HEK293 (cell line): Measurements from ENCODE around the gene RPL36.
A peak's percentile ranks its signal among the peaks of the same experiment; 100 is the strongest.

Source experiments
- BCL11B ChIP-seq: fragments of 450-650 bp; formaldehyde crosslinking; IDR thresholded peaks from 2 replicates; pipeline ENCODE4 v1.5.1; 2016; ENCODE audit warnings: low read depth, missing biosample characterization, missing genetic modification characterization
- EGR2 ChIP-seq: fragments of 450-650 bp; formaldehyde crosslinking; IDR thresholded peaks from 2 replicates; pipeline ENCODE4 v1.5.1; 2016; ENCODE audit warnings: low read depth, missing biosample characterization, missing genetic modification characterization
- GLIS2 ChIP-seq: fragments of 450-650 bp; formaldehyde crosslinking; IDR thresholded peaks from 2 replicates; pipeline ENCODE4 v1.5.1; 2016; ENCODE audit warnings: missing biosample characterization, missing genetic modification characterization
- IKZF3 ChIP-seq: fragments of 450-650 bp; IDR thresholded peaks from 2 replicates; pipeline ENCODE4 v1.5.0; 2018; ENCODE audit warnings: missing biosample characterization, mild to moderate bottlenecking, missing genetic modification characterization, moderate library complexity
- KLF7 ChIP-seq: fragments of 450-650 bp; formaldehyde crosslinking; IDR thresholded peaks from 2 replicates; pipeline ENCODE4 v1.5.1; 2016; ENCODE audit warnings: missing biosample characterization, missing genetic modification characterization, borderline replicate concordance
- KLF9 ChIP-seq: fragments of 450-650 bp; formaldehyde crosslinking; IDR thresholded peaks from 2 replicates; pipeline ENCODE4 v1.5.1; 2016; ENCODE audit warnings: missing biosample characterization, missing genetic modification characterization, low read depth
- RBAK ChIP-seq: fragments of 450-650 bp; formaldehyde crosslinking; IDR thresholded peaks from 2 replicates; pipeline ENCODE4 v1.5.1; 2016; ENCODE audit warnings: missing biosample characterization, missing genetic modification characterization
- SALL2 ChIP-seq: fragments of 450-650 bp; formaldehyde crosslinking; IDR thresholded peaks from 2 replicates; pipeline ENCODE4 v1.5.0; 2017; ENCODE audit warnings: missing biosample characterization, mild to moderate bottlenecking, missing genetic modification characterization, borderline replicate concordance
- SCRT2 ChIP-seq: fragments of 450-650 bp; formaldehyde crosslinking; IDR thresholded peaks from 2 replicates; pipeline ENCODE4 v1.5.1; 2016; ENCODE audit warnings: missing biosample characterization, missing genetic modification characterization
- SETDB1 ChIP-seq: IDR thresholded peaks from one replicate; pipeline ENCODE4 v1.6.1; 2017; ENCODE audit warnings: mild to moderate bottlenecking, low read length, moderate library complexity, mixed read lengths; ENCODE audit not compliant: insufficient read length
- SP2 ChIP-seq: fragments of 450-650 bp; formaldehyde crosslinking; IDR thresholded peaks from 2 replicates; pipeline ENCODE4 v1.5.1; 2016; ENCODE audit warnings: missing biosample characterization, missing genetic modification characterization
- TSHZ1 ChIP-seq: fragments of 450-650 bp; formaldehyde crosslinking; IDR thresholded peaks from 2 replicates; pipeline ENCODE4 v1.5.1; 2016; ENCODE audit warnings: missing biosample characterization, missing genetic modification characterization, borderline replicate concordance
- ZBTB48 ChIP-seq: fragments of 450-650 bp; formaldehyde crosslinking; IDR thresholded peaks from 2 replicates; pipeline ENCODE4 v1.5.1; 2016; ENCODE audit warnings: missing biosample characterization, missing genetic modification characterization
- ZEB2 ChIP-seq: fragments of 450-650 bp; formaldehyde crosslinking; IDR thresholded peaks from 2 replicates; pipeline ENCODE4 v1.5.1; 2016; ENCODE audit warnings: missing biosample characterization, missing genetic modification characterization
- ZNF112 ChIP-seq: fragments of 450-650 bp; formaldehyde crosslinking; IDR thresholded peaks from 2 replicates; pipeline ENCODE4 v1.5.0; 2017; ENCODE audit warnings: missing biosample characterization, missing genetic modification characterization
- ZNF114 ChIP-seq: fragments of 450-650 bp; formaldehyde crosslinking; IDR thresholded peaks from 2 replicates; pipeline ENCODE4 v1.5.0; 2017; ENCODE audit warnings: missing biosample characterization, missing genetic modification characterization
- ZNF132 ChIP-seq: fragments of 450-650 bp; formaldehyde crosslinking; IDR thresholded peaks from 2 replicates; pipeline ENCODE4 v1.5.1; 2017; ENCODE audit warnings: missing biosample characterization, missing genetic modification characterization, borderline replicate concordance
- ZNF133 ChIP-seq: fragments of 450-650 bp; formaldehyde crosslinking; IDR thresholded peaks from 2 replicates; pipeline ENCODE4 v1.5.1; 2016; ENCODE audit warnings: missing biosample characterization, missing genetic modification characterization
- ZNF146 ChIP-seq: fragments of 450-650 bp; formaldehyde crosslinking; IDR thresholded peaks from 2 replicates; pipeline ENCODE4 v1.5.1; 2016; ENCODE audit warnings: missing biosample characterization, missing genetic modification characterization
- ZNF169 ChIP-seq: fragments of 450-650 bp; formaldehyde crosslinking; IDR thresholded peaks from 2 replicates; pipeline ENCODE4 v1.5.1; 2016; ENCODE audit warnings: missing biosample characterization, missing genetic modification characterization
- ZNF18 ChIP-seq: fragments of 450-650 bp; formaldehyde crosslinking; IDR thresholded peaks from 2 replicates; pipeline ENCODE4 v1.5.1; 2016; ENCODE audit warnings: missing biosample characterization, missing genetic modification characterization
- ZNF221 ChIP-seq: fragments of 450-650 bp; formaldehyde crosslinking; IDR thresholded peaks from 2 replicates; pipeline ENCODE4 v1.5.1; 2017; ENCODE audit warnings: missing biosample characterization, missing genetic modification characterization, borderline replicate concordance
- ZNF23 ChIP-seq: fragments of 450-650 bp; formaldehyde crosslinking; IDR thresholded peaks from 2 replicates; pipeline ENCODE4 v1.5.1; 2016; ENCODE audit warnings: missing biosample characterization, missing genetic modification characterization, borderline replicate concordance
- ZNF280C ChIP-seq: fragments of 450-650 bp; formaldehyde crosslinking; IDR thresholded peaks from 2 replicates; pipeline ENCODE4 v1.5.1; 2016; ENCODE audit warnings: missing biosample characterization, missing genetic modification characterization
- ZNF302 ChIP-seq: fragments of 450-650 bp; formaldehyde crosslinking; IDR thresholded peaks from 2 replicates; pipeline ENCODE4 v1.5.1; 2016; ENCODE audit warnings: missing biosample characterization, missing genetic modification characterization, low read depth
- ZNF324 ChIP-seq: fragments of 450-650 bp; formaldehyde crosslinking; IDR thresholded peaks from 2 replicates; pipeline ENCODE4 v1.5.1; 2016; ENCODE audit warnings: missing biosample characterization, missing genetic modification characterization
- ZNF341 ChIP-seq: fragments of 450-650 bp; formaldehyde crosslinking; IDR thresholded peaks from 2 replicates; pipeline ENCODE4; 2016; ENCODE audit warnings: low read depth, missing biosample characterization, missing genetic modification characterization
- ZNF48 ChIP-seq: fragments of 450-650 bp; formaldehyde crosslinking; IDR thresholded peaks from 2 replicates; pipeline ENCODE4 v1.5.1; 2016; ENCODE audit warnings: missing biosample characterization, missing genetic modification characterization
- ZNF621 ChIP-seq: fragments of 450-650 bp; formaldehyde crosslinking; IDR thresholded peaks from 2 replicates; pipeline ENCODE4 v1.5.1; 2017; ENCODE audit warnings: missing biosample characterization, missing genetic modification characterization
- ZNF664 ChIP-seq: fragments of 450-650 bp; formaldehyde crosslinking; IDR thresholded peaks from 2 replicates; pipeline ENCODE4 v1.5.1; 2016; ENCODE audit warnings: missing biosample characterization, missing genetic modification characterization
- ZNF692 ChIP-seq: fragments of 450-650 bp; formaldehyde crosslinking; IDR thresholded peaks from 2 replicates; pipeline ENCODE4 v1.5.1; 2016; ENCODE audit warnings: missing biosample characterization, missing genetic modification characterization
- ZNF791 ChIP-seq: fragments of 450-650 bp; formaldehyde crosslinking; IDR thresholded peaks from 2 replicates; pipeline ENCODE4 v1.5.1; 2016; ENCODE audit warnings: missing biosample characterization, missing genetic modification characterization
- ZSCAN16 ChIP-seq: fragments of 450-650 bp; formaldehyde crosslinking; IDR thresholded peaks from 2 replicates; pipeline ENCODE4 v1.5.1; 2016; ENCODE audit warnings: missing biosample characterization, missing genetic modification characterization

Gene RPL36

GRCh38 chr19:5690955-5691821 lies 1.1 kb downstream of the RPL36 start (continued):
- TF ChIP-seq ZNF48 (tag by site-specific recombination) (no peak), ZEB2 (tag by site-specific recombination) (no peak), KLF9 (peak; percentile 98), ZNF280C (tag by site-specific recombination) (no peak), ZNF692 (tag by site-specific recombination) (peak; percentile 12; the same call in 1 of the 2 replicates), ZNF302 (tag by site-specific recombination) (no peak), ZNF324 (no peak), ZNF341 (tag by site-specific recombination) (peak; percentile 47), ZNF18 (tag by site-specific recombination) (no peak), ZNF664 (no peak), ZNF621 (tag by site-specific recombination) (no peak), GLIS2 (tag by site-specific recombination) (no peak), RBAK (tag by site-specific recombination) (no peak), KLF7 (tag by site-specific recombination) (0 out of 2 replicates have a peak, but pooled peaks have one; percentile 45), IKZF3 (tag by site-specific recombination) (peak; percentile 35; the same call in 1 of the 2 replicates), ZNF23 (tag by site-specific recombination) (no peak), ZNF112 (tag by site-specific recombination) (no peak), BCL11B (tag by site-specific recombination) (no peak), ZNF132 (tag by site-specific recombination) (no peak), ZBTB48 (tag by site-specific recombination) (no peak), ZNF791 (no peak), ZNF169 (no peak), ZNF146 (no peak), SALL2 (tag by site-specific recombination) (no peak), ZNF133 (tag by site-specific recombination) (no peak), SCRT2 (no peak), ZSCAN16 (no peak), ZNF114 (tag by site-specific recombination) (no peak), SP2 (tag by site-specific recombination) (peak; percentile 49), SETDB1 (no peak), ZNF221 (tag by site-specific recombination) (no peak), EGR2 (tag by site-specific recombination) (peak; percentile 90), TSHZ1 (tag by site-specific recombination) (0 out of 2 replicates have a peak, but pooled peaks have one; percentile 27)
